ENCODE measurements around the gene SRPK3. TPM values are rescaled to one million over a fixed set of nuclear protein-coding genes. Genes with fewer than 3 reads are reported as not detected.
A peak's percentile ranks its signal among the peaks of the same experiment; 100 is the strongest.

The SRPK3 gene
- polyA plus RNA-seq, 3 donors = 0.01 TPM; not detected in 2

- H3K27ac Mint-ChIP-seq = no peak overlapping the region
- Histone ChIP-seq H4K20me1 (ENCODE audit: insufficient read depth, low read length) (no peaks in the 10 kb centered on the region), H3K4me3 (replicated peaks in 1 of 3; ENCODE audit: low read depth in 2 of 3, low read length in 3 of 3) (no peak overlapping the region), H3K4me2 (replicated peaks; ENCODE audit: extremely low read depth, low read length, poor library complexity, severe bottlenecking) (no peak overlapping the region), H3K9me3 (replicated peaks in 1 of 2; ENCODE audit: control insufficient read depth in 1 of 2, insufficient read depth in 1 of 2, low read length in 2 of 2) (no peaks in the 10 kb centered on the region), H3K79me2 (ENCODE audit: insufficient read depth, low read length) (no peaks in the 10 kb centered on the region), H3K9ac (ENCODE audit: insufficient read depth, low read length, poor library complexity, severe bottlenecking) (no peak overlapping the region), H3K27me3 (ENCODE audit: control insufficient read depth in 2 of 2, insufficient read depth in 2 of 2, low read length in 2 of 2) (peaks cover 0 to 8% of the 10 kb centered on the region in 2 donors), H2AFZ (ENCODE audit: insufficient read depth, low read depth, low read length, poor library complexity, severe bottlenecking) (no peak overlapping the region), H3K27ac (ENCODE audit: low read depth in 1 of 2, low read length in 2 of 2) (no peak overlapping the region), H3K4me1 (ENCODE audit: control insufficient read depth in 1 of 2, insufficient read depth in 2 of 2, low read length in 2 of 2) (no peaks in the 10 kb centered on the region), H3K36me3 (replicated peaks in 1 of 2; ENCODE audit: control insufficient read depth in 1 of 2, insufficient read depth in 2 of 2, low read length in 2 of 2) (no peaks in the 10 kb centered on the region)
- peaks cover 2 to 36% (median 14%) of the 10 kb centered on the region in 3 donors for H3K27me3 Mint-ChIP-seq (ENCODE audit: low read depth in 3 of 3)
- 100% methylated on average over 3 of the region's 12 CpGs for WGBS (ENCODE audit: insufficient coverage)
- intact Hi-C loops (cut with micrococcal nuclease) = no loop called here
- H3K36me3 Mint-ChIP-seq = no peaks in the 10 kb centered on the region
- H3K4me1 Mint-ChIP-seq = peaks cover 2% of the 10 kb centered on the region
- peaks cover 0 to 12% (median 0%) of the 10 kb centered on the region in 7 donors for H3K9me3 Mint-ChIP-seq
- peak in 1 of 3 donors; percentile 0 for DNase-seq
- TF ChIP-seq CTCF (IDR thresholded peaks at IDR 0.05) = no peak
- H3K4me3 Mint-ChIP-seq = no peak overlapping the region
Measured at GRCh38 chrX:153750127-153750774, 30.6 kb upstream of the SRPK3 start.

- no peak for DNase-seq
Measured at GRCh38 chrX:153755136-153755535, 25.7 kb upstream of the SRPK3 start.

More at GRCh38 chrX:153755136-153755535, 25.7 kb upstream of the SRPK3 start:
- no peak overlapping the region for H2AFZ ChIP-seq (ENCODE audit: insufficient read depth, low read depth, low read length, poor library complexity, severe bottlenecking)
- Mint-ChIP-seq H3K27ac (no peak overlapping the region), H3K4me3 (no peak overlapping the region), H3K27me3 (ENCODE audit: low read depth in 3 of 3) (peaks cover 1 to 16% (median 2%) of the 10 kb centered on the region in 3 donors), H3K36me3 (no peaks in the 10 kb centered on the region), H3K4me1 (peaks cover 5% of the 10 kb centered on the region), H3K9me3 (peaks cover 0 to 11% (median 0%) of the 10 kb centered on the region in 7 donors)
- H3K36me3 ChIP-seq (replicated peaks in 1 of 2; ENCODE audit: control insufficient read depth in 1 of 2, insufficient read depth in 2 of 2, low read length in 2 of 2) = no peaks in the 10 kb centered on the region
- H4K20me1 ChIP-seq (ENCODE audit: insufficient read depth, low read length) = no peaks in the 10 kb centered on the region
- no peak overlapping the region for H3K27ac ChIP-seq (ENCODE audit: low read depth in 1 of 2, low read length in 2 of 2)
- H3K4me2 ChIP-seq (replicated peaks; ENCODE audit: extremely low read depth, low read length, poor library complexity, severe bottlenecking) = no peak overlapping the region
- H3K9me3 ChIP-seq (replicated peaks in 1 of 2; ENCODE audit: control insufficient read depth in 1 of 2, insufficient read depth in 1 of 2, low read length in 2 of 2) = peaks cover 0 to 7% of the 10 kb centered on the region in 2 donors
- H3K4me1 ChIP-seq (ENCODE audit: control insufficient read depth in 1 of 2, insufficient read depth in 2 of 2, low read length in 2 of 2) = no peaks in the 10 kb centered on the region
- no peak for TF ChIP-seq CTCF (IDR thresholded peaks at IDR 0.05)
- intact Hi-C loops (cut with micrococcal nuclease) = no loop called here
- H3K9ac ChIP-seq (ENCODE audit: insufficient read depth, low read length, poor library complexity, severe bottlenecking) = no peak overlapping the region
- H3K79me2 ChIP-seq (ENCODE audit: insufficient read depth, low read length) = no peaks in the 10 kb centered on the region
- peaks cover 0 to 17% of the 10 kb centered on the region in 2 donors for H3K27me3 ChIP-seq (ENCODE audit: control insufficient read depth in 2 of 2, insufficient read depth in 2 of 2, low read length in 2 of 2)
- H3K4me3 ChIP-seq (replicated peaks in 1 of 3; ENCODE audit: low read depth in 2 of 3, low read length in 3 of 3) = no peak overlapping the region
- no CpG with 5 or more reads among the region's 1 CpG for WGBS (ENCODE audit: insufficient coverage)

Data from CD14-positive monocyte (primary cell).